ENCODE measurements around the gene TRAPPC4.
"Not testable (repeated sequence)": the region's sequence is repeated elsewhere in the genome, so short reads cannot be mapped to it uniquely, and the experiment has no call there.

Gene TRAPPC4, protein sequence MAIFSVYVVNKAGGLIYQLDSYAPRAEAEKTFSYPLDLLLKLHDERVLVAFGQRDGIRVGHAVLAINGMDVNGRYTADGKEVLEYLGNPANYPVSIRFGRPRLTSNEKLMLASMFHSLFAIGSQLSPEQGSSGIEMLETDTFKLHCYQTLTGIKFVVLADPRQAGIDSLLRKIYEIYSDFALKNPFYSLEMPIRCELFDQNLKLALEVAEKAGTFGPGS

GRCh38 chr11:119018074-119018938 is at the start of gene TRAPPC4, which contains the start of gene RPS25:
TRAPPC4 (plus strand) TSS chr11:119018766; CDS start chr11:119018796, 30 bp downstream.
RPS25 (minus strand) TSS chr11:119018343; CDS start chr11:119018284, 59 bp downstream.
- DNase-seq = peak; percentile 97

- DNase-seq = not testable (repeated sequence)
Observed at GRCh38 chr11:118969508-118969907, 49.1 kb upstream of the TRAPPC4 start.

- DNase-seq = no peak
Observed at GRCh38 chr11:118971646-118972045, 46.9 kb upstream of the TRAPPC4 start, which contains the start of gene FOXR1. FOXR1 (plus strand) TSS chr11:118971761; CDS start chr11:118971932, 171 bp downstream.

DNA sequence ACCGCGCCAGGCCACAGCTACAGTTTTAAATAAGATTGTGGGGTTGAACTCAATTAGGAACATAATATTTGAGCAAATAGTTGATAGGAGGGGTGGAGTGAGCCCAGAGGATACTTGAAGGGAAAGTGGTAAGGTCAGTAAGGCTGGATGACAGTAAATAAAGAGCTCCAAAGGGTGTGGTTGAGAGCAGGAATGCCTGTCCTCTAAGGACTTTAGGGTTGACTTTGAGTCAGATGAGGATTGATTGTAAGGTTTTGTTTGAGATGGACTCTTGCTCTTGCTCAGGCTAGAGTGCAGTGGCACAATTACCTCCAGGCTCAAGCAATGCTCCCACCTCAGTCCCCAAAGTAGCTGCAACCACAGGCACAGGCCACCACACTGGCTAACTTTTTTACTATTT is 44.6 kb upstream of the TRAPPC4 start:
- no peak for DNase-seq

DNA sequence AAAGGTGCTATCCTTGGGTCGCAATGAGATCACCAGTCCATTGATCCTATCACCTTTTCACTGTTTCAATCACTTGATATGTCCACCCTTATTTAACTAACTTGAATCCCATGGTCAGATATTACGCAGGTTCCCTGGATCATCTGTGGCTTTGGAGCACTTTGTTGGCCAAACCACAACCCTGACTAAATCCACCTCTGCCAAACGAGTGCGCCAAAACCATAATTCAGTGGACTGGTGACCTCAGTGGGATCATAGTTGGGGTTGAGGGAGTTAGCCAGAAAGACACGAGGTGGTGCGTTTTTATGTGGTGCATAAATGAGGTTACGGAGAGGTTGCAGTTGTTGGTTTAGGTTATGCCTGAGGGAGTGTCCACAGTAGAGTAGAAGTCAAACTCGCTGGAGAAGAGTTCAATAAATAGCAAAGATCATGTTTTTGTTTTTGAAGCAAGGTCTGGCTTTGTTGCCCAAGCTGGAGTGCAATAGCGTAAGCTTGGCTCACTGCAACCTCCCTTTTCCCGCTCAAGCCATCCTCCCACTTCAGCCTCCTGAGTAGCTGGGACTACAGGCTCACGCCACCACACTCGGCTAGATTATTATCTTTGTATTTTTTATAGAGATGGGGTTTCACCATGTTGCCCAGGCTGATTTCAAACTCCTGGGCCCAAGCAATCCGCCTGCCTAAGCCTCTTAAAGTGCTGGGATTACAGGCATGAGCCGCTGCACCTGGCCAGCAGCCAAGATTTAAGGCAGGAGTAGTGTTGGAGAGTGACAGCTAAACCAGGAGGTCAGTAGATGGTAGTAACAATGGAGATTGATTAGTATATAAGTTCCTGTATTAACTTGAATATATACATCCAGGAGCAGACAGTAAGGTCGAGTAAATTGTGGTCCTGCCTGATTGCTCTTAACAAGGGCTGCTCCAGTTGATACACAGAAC is 42.5 kb upstream of the TRAPPC4 start:
- DNase-seq = no peak

GRCh38 chr11:118979434-118979833 is 39.1 kb upstream of the TRAPPC4 start:
- no peak for DNase-seq

DNA sequence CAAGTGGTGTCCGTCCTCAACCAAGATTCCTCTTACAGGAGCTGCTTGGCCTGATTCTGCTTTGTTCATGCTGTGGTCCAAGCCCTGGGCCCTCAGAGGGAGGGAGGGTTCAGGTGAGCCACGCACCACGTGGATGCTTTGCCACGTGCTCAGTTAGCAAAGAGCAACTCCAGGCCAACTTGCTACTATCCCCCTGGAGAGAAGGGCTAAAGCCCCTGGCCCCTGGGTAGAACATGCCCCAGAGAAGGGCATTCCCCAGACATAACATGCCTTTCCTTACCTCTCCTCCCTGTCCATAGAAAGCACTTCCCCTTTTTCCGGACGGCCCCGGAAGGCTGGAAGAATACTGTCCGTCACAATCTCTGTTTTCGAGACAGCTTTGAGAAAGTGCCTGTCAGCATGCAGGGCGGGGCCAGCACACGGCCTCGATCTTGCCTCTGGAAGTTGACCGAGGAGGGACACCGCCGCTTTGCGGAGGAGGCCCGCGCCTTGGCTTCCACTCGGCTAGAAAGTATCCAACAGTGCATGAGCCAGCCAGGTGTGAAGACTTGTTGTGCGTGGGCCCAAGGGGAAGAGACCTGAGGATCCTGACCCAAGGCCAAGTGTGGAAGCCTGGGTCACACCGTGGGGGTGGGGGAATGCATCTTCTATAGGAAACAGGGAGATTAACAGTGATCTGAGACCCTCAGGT is 38.2 kb upstream of the TRAPPC4 start:
- no peak for DNase-seq

GRCh38 chr11:118984337-118984736 is 34.2 kb upstream of the TRAPPC4 start:
- DNase-seq = not testable (repeated sequence)

- DNase-seq = no peak
Observed at GRCh38 chr11:118984825-118985224, 33.7 kb upstream of the TRAPPC4 start.

- DNase-seq = no peak
Observed at GRCh38 chr11:118988280-118988679, 30.3 kb upstream of the TRAPPC4 start.

DNA sequence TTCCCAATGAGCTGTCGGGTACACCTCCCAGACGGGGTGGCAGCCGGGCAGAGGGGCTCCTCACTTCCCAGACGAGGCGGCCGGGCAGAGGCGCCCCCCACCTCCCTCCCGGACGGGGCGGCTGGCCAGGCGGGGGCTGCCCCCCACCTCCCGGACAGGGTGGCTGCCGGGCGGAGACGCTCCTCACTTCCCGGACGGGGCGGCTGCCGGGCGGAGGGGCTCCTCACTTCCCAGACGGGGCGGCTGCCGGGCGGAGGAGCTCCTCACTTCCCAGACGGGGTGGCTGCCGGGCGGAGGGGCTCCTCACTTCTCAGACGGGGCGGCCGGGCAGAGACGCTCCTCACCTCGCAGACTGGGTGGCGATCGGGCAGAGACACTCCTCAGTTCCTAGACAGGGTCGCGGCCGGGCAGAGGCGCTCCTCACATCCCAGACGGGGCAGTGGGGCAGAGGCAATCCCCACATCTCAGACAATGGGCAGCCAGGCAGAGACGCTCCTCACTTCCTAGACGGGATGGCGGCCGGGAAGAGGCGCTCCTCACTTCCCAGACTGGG is 27.0 kb upstream of the TRAPPC4 start:
- DNase-seq = not testable (repeated sequence)

- peak; percentile 76 for DNase-seq
Observed at GRCh38 chr11:118996926-118997626, 21.5 kb upstream of the TRAPPC4 start.

GRCh38 chr11:118997627-118998387 is 20.8 kb upstream of the TRAPPC4 start, which contains the start of gene CENATAC:
CENATAC (plus strand) TSS chr11:118998138; CDS start chr11:118998198, 60 bp downstream.
- peak; percentile 97 for DNase-seq

GRCh38 chr11:118998388-118998717 is 20.2 kb upstream of the TRAPPC4 start:
- no peak for DNase-seq

DNA sequence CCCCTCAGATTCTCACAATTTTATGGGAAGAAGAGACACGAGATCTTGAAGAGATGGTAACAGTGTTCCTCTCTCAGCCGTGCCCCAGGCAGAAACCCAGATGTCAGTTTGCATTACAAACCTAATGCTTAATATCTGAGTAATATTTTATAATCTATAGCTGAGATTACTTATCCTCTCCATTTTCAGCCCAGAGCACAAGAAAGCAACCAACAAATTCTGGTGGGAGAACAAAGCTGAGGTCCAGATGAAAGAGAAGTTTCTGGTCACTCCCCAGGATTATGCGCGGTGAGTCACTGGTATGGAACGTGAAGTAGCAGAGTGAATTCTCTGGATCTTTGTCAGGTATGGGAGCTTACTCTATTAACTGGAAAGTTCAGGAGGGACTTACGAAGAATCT is 19.7 kb upstream of the TRAPPC4 start:
- no peak for DNase-seq

GRCh38 chr11:119000906-119001305 is 17.7 kb upstream of the TRAPPC4 start:
- no peak for DNase-seq

DNA sequence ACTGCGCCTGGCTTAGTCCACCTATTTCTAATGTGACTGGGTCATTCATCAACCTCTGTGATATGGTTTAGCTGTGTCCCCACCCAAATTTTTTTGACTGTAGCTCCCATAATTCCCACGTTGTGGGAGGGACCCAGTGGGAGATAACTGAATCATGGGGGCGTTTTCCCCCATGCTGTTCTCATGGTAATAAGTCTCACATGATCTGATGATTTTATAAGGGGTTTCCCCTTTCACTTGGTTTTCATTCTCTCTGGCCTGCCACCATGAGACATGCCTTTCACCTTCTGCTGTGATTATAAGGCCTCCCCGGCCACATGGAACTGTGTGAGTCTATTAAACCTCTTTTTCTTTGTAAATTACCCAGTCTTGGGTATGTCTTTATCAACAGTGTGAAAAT is 11.9 kb upstream of the TRAPPC4 start:
- no peak for DNase-seq

- DNase-seq = no peak
Observed at GRCh38 chr11:119011476-119012053, 7.0 kb upstream of the TRAPPC4 start.

DNA sequence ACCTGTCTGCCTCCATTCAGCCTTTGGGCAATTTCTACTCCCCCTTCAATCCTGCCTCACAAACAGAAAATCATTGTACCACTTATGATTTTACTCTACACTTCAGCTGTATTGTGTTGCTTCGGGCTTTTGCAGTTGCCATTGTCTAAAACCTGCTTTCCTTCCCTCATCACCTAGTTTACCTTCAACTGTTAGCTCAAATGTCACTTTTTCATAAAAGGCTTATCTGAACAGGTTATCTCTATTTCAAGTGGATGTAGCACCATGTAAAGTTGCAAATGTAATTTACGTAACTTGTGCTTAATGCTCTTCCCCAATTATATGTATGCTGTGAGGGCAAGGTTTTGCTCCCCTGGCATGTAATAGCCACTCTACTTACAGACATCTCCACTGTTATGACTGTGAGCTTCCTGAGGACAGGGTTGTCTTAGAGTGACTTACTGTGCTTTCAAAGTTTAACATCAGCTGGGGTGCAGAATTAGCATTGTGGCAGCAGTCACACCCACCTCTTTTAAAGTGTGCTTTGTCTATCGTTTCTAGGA is 5.9 kb upstream of the TRAPPC4 start:
- no peak for DNase-seq

Data from activated CD4-positive, alpha-beta T cell treated with anti-CD3 and anti-CD28 coated beads, Interleukin-2, amount 50 U/mL, for 16 hours (primary cell).